K562 (cell line): Measurements from ENCODE around the gene GPR153. TPM values are rescaled to one million over a fixed set of nuclear protein-coding genes. Genes with fewer than 3 reads are reported as not detected.

Experiments
- BCLAF1 ChIP-seq, 2 experiments: fragments of 450-650 bp in 1 of 2; IDR thresholded peaks; 2 replicates each; pipeline ENCODE4 v1.6.1; 2011 to 2017; ENCODE audit warnings: low read depth in 2 of 2, antibody characterized with exemption in 1 of 2, borderline replicate concordance in 1 of 2, low read length in 1 of 2, mild to moderate bottlenecking in 1 of 2, mixed read lengths in 1 of 2; ENCODE audit not compliant: control insufficient read depth in 1 of 2
- CBX3 ChIP-seq, 2 experiments: IDR thresholded peaks; 1 replicate in 1 of 2; 2 replicates in 1 of 2; pipeline ENCODE4 v1.6.1; 2012; ENCODE audit warnings: inconsistent platforms in 2 of 2, low read length in 2 of 2, borderline replicate concordance in 1 of 2, control low read depth in 1 of 2
- CHCHD3 ChIP-seq: fragments of 250-450 bp; sonication (Bioruptor Pico); IDR thresholded peaks from 2 replicates; pipeline ENCODE4 v2.1.2; 2022; ENCODE audit warnings: mild to moderate bottlenecking
- E2F3 ChIP-seq: fragments of 250-450 bp; sonication (Bioruptor Pico); IDR thresholded peaks from 2 replicates; pipeline ENCODE4 v1.4.0; 2020; ENCODE audit warnings: mild to moderate bottlenecking
- MAFK ChIP-seq: IDR thresholded peaks from 2 replicates; pipeline ENCODE4 v1.6.1; 2011; ENCODE audit warnings: low read length, improper control_type of control experiment
- MGA ChIP-seq: fragments of 450-650 bp; IDR thresholded peaks from 2 replicates; pipeline ENCODE4 v1.6.1; 2016; ENCODE audit warnings: mild to moderate bottlenecking, moderate library complexity
- ZNF184 ChIP-seq: sonication (generic); formaldehyde crosslinking; IDR thresholded peaks from 2 replicates; pipeline ENCODE4 v1.5.0; 2020; ENCODE audit warnings: missing genetic modification reagents
- ZNF717 ChIP-seq: fragments of 250-450 bp; sonication (Bioruptor Pico); IDR thresholded peaks from 2 replicates; pipeline ENCODE4 v1.5.0; 2021
- polyA plus RNA-seq, 8 experiments: library from polyadenylated mRNA; depleted of rRNA in 4 of 8; stranded (reverse) in 5 of 8; unstranded in 3 of 8; fragments of >200 nt; fragmentation: Nextera tagmentation in 2 of 8; fragmentation: Illumina TruSeq in 1 of 8; extraction: Ambion mirVana in 2 of 8; extraction: Trizol in 1 of 8; gene quantifications; 2 replicates each; pipeline versions ENCODE4 v1.2.1 to v1.2.3, GENCODE V29; 2011 to 2014; ENCODE audit warnings: inconsistent platforms in 1 of 8, missing spikeins in 1 of 8
- total RNA-seq, 7 experiments: library from RNA; depleted of rRNA in 6 of 7; stranded (reverse); fragments of >200 nt in 6 of 7; fragmentation: Illumina TruSeq in 2 of 7; extraction: Trizol in 2 of 7; gene quantifications; 2 replicates each; pipeline versions ENCODE4 v1.2.1 to v1.2.3, GENCODE V29; 2011 to 2021; ENCODE audit warnings: low replicate concordance in 1 of 7

GPR153 gene
- total and polyA plus RNA-seq, 9 of the 15 experiments (the other 6 are each of a cell fraction or from before 2014, with no cell fraction given): 0.01 to 1.5 (median 0.51) TPM

- TF ChIP-seq BCLAF1 (IDR thresholded peaks at IDR 0.05; ENCODE audit: borderline replicate concordance in 1 of 2, control insufficient read depth in 1 of 2, low read depth in 2 of 2, low read length in 1 of 2) (no peak), ZNF184 (CRISPR knock-in tag) (no peak), E2F3 (peak; percentile 56; the same call in 1 of the 2 replicates), ZNF717 (CRISPR knock-in tag) (no peak), MGA (peak; percentile 93), CBX3 (IDR thresholded peaks at IDR 0.05; ENCODE audit: borderline replicate concordance in 1 of 2, low read length in 2 of 2) (0 out of 3 replicates have a peak, but pooled peaks of 1 of the 2 experiments have one; percentile 43), MAFK (no peak), CHCHD3 (no peak)
Observed at GRCh38 chr1:6208723-6209660, 51.9 kb downstream of the GPR153 start (continued).
